HG03439 (cell line): ENCODE measurements around the gene CATSPERE.
A peak's percentile ranks its signal among the peaks of the same experiment; 100 is the strongest.

Experiments used
- ATAC-seq: cut with Tn5 transposase; IDR thresholded peaks from one replicate; pipeline ENCODE4 v1.9.1; 2021; ENCODE audit warnings: mild to moderate bottlenecking, moderate library complexity; ENCODE audit not compliant: unreplicated experiment

The CATSPERE gene

GRCh38 chr1:244615301-244615700, 154.2 kb downstream of the CATSPERE start:
- ATAC-seq: no peak

- no peak for ATAC-seq
These were observed 165.6 kb downstream of the CATSPERE start for GRCh38 chr1:244626709-244627108.

GRCh38 chr1:244628789-244629188, 167.7 kb downstream of the CATSPERE start:
- ATAC-seq: no peak

- ATAC-seq: no peak
These were observed 172.1 kb downstream of the CATSPERE start for GRCh38 chr1:244633140-244633539.

GRCh38 chr1:244634546-244634945, 173.5 kb downstream of the CATSPERE start:
- no peak for ATAC-seq

GRCh38 chr1:244636488-244637259, 175.6 kb downstream of the CATSPERE start:
- no peak for ATAC-seq

- no peak for ATAC-seq
These were observed 178.5 kb downstream of the CATSPERE start for GRCh38 chr1:244639561-244639960.

GRCh38 chr1:244640917-244641316, 179.8 kb downstream of the CATSPERE start:
- ATAC-seq: no peak

GRCh38 chr1:244642526-244642925, 181.5 kb downstream of the CATSPERE start:
- ATAC-seq: no peak

GRCh38 chr1:244642988-244643387, 181.9 kb downstream of the CATSPERE start:
- ATAC-seq: no peak

- ATAC-seq: no peak
These were observed 184.3 kb downstream of the CATSPERE start for GRCh38 chr1:244645414-244645813.

- no peak for ATAC-seq
These were observed 184.8 kb downstream of the CATSPERE start for GRCh38 chr1:244645890-244646289.

- no peak for ATAC-seq
These were observed 186.7 kb downstream of the CATSPERE start for GRCh38 chr1:244647819-244648218.

GRCh38 chr1:244651956-244652622, 191.0 kb downstream of the CATSPERE start:
- ATAC-seq: no peak

GRCh38 chr1:244652623-244653438, 191.8 kb downstream of the CATSPERE start, which contains the start of gene DESI2:
DESI2 (plus strand) TSS chr1:244653126; CDS start chr1:244653314, 188 bp downstream.
- ATAC-seq: peak; percentile 95

GRCh38 chr1:244653439-244654107, 192.5 kb downstream of the CATSPERE start:
- ATAC-seq: no peak

GRCh38 chr1:244654108-244655038, 193.3 kb downstream of the CATSPERE start:
- ATAC-seq: no peak

GRCh38 chr1:244655186-244655585, 194.1 kb downstream of the CATSPERE start:
- no peak for ATAC-seq

GRCh38 chr1:244657421-244657820, 196.3 kb downstream of the CATSPERE start:
- ATAC-seq: no peak

- ATAC-seq: no peak
These were observed 198.6 kb downstream of the CATSPERE start for GRCh38 chr1:244659694-244660093.
